Stimulated activated CD8-positive, alpha-beta memory T cell treated with anti-CD3 and anti-CD28 coated beads, Interleukin-15, amount 100 ng/mL, for 1 hour (primary cell): ENCODE measurements around the gene THSD7A.
"Not testable (repeated sequence)": the region's sequence is repeated elsewhere in the genome, so short reads cannot be mapped to it uniquely, and the experiment has no call there.

ENCODE experiments used
- DNase-seq: peaks from one replicate; pipeline ENCODE4 v3.0.0-alpha.2; 2020; ENCODE audit warnings: low read depth

Gene THSD7A

DNA sequence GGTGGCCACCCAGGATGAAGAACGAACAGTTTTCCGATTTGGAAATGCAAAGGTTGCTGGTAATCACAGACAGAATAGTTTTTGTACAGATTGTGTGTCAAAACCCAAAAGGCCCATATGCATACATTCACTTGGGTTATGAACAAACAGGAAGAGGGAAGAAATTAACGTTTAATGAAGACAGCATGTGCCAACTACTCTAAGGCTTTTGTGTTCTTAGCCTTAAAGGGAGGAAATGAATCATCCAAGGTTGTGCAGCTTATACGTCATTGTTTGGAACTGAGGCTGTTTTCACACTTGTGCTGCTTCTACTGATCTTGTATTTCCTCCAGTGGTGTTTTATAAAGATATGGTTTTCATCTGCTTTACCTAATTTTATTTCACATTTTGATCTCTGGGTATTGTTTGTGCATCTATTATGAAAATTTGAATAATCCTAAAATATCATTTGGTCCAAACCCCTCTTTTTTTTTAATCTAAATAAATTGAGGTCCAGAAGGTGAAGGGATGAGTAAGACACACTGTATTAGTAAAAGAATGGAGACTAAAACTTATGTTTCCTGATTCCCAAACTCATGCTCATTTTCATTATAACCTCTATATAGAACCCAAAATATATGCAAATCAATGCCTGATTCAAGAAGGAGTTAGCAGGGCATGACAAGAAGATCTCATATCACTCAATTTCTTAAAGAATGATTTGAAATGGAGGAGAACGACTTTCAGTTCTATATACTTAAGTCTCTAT, 373.1 kb downstream of the THSD7A start:
- no peak for DNase-seq

DNA sequence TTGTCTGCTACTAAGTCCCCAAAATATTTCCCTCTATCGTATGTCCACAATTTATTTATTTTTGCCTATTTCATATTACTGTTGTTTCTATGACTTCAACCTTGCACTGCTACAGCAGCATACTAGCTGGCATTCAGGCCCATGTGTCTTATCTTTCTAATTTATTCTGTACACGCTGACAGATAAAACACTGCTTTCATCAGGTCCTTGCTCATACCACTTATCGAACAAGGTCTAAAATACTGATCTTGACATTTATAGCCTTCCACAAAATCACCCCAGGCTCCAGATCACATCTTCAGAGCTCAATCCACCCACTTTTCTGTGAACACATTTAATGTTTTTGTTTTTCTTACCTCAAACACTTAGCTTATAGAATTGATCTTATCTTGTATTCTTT, 374.6 kb downstream of the THSD7A start:
- DNase-seq, result no peak

DNA sequence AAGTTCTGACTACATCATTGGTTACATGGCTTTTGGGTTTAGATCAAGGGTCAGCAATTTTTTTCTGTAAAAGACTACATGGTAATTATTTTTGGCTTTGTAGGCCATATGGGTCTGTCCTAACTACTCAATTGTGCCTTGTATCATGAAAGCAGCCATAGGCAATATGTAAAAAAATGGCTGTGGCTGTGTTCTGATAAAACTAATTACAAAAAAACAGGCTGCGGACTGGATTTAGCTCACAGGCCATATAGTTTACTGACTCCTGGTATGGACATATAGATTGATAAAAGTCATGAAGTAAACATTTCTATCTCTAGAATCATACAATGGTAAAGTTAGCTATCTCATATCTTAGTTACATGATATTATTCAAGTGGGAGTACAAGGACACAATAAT, 375.4 kb downstream of the THSD7A start:
- DNase-seq, result no peak

DNA sequence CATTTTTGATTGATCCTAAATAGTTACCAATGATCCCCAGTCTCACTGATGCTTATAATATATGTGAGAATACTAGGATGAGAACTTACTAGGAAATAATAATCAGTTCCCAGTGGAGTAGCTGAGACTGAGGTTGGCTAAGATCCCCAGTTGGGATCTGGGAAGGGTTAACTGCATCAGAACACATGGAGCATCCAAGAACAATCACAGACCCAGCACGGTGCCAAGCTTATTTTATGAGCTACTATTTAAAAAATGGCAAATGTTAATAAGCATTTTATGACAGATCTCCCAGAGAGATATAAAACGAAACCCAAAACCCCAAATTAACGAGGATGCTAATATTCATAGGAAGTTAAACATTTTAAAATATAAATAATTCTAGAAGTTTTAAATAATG, 379.5 kb downstream of the THSD7A start:
- DNase-seq, result no peak

DNA sequence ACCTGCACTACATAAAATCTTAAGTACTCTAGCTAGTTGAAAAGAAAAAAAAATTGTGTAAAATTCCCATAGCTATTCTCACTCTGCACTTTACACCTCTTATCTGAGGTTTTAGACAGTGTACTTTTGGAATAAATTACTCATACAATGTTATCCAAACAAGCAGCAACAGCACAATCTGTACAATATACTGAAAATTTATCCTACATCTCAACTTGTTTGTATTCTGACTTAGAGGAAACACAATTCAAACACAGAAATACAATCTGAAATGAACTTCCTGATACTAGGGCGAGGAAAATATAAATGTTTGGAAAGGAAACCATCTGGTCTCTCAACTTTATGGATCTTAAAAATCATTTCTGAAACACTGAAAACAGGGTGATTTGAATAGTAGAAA, 381.7 kb downstream of the THSD7A start:
- no peak for DNase-seq

DNA sequence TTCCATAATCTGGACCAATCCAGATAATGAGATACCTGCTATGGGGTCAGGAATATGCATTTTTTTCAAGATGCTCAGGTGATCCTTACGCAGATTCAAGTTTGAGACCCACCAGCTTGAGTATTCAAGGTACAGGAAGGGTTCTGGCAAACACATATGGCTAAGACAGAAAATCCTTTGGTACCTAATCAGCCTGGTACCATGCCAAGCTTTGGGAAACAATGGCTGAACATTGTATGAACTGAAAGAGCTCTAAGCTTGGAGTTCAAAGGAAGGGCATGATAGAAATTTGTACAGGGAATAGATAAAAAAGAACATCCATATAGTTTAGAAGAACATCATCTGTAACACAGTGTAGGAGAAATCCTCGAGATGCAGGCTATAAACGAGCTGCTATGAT, 382.7 kb downstream of the THSD7A start:
- DNase-seq, result no peak

DNA sequence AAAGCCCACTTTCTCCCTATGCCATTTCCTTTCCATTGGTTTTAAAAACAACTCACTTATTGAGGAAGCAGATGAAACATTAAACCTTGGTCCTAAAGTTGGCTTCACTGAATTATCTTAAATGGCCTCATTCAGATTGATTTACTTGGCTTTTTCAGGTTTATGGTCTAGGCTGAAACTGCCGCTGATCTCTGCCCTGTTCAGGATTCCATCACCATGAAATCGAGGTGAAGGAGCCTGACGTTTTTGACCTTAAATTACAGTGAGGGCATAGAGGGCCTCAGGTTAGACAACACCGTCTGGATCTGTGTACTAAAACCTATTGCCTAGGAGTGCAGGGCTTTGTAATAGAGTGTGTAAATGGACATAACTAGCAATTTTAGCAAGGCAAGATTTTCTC, 383.7 kb downstream of the THSD7A start:
- no peak for DNase-seq

DNA sequence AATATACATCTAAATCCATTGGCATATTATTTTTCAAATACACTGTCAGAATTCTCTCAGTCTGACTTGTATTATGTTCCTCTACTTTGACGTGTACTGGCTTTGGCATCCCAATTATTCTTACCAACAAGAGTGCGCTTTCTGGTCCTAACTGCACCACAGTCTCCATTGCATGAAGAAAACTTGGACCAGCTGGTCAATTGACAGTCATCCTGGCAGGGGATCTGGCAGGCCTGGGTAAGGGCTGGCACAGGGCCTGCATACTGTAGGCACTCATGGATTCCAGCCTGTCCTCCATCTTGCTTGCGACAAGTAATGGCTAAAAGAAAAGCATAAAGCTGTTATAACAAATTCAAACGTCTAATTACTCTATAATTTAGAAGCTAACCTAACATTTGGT, 384.9 kb downstream of the THSD7A start:
- DNase-seq, result no peak

DNA sequence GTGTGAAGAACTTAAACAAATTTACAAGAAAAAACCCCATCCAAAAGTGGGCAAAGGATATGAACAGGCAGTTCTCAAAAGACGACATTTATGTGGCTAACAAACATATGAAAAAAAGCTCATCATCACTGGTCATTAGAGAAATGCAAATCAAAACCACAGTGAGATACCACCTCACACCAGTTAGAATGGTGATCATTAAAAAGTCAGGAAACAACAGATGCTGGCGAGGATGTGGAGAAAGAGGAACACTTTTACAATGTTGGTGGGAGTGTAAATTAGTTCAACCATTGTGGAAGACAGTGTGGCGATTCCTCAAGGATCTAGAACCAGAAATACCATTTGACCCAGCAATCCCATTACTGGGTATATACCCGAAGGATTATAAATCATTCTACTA, 388.1 kb downstream of the THSD7A start:
- not testable (repeated sequence) for DNase-seq

DNA sequence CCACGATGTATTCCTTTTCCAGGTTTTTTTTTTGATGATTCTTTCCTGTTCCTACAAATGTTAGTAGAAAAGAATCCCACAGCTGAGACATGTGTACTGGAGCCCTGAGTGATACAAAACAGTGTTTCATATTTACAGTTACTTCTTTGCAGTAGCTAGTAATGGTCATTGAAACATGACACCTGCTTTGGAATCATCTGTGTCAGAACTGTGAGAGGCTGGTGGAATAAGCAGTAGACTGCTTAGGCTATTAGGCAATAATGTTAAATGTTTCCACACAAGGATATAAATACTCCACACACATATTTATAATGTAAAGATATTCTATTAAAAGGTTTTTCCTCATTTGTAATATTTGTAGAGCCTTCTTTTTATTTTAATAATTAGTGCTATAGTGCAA, 394.0 kb downstream of the THSD7A start:
- no peak for DNase-seq

DNA sequence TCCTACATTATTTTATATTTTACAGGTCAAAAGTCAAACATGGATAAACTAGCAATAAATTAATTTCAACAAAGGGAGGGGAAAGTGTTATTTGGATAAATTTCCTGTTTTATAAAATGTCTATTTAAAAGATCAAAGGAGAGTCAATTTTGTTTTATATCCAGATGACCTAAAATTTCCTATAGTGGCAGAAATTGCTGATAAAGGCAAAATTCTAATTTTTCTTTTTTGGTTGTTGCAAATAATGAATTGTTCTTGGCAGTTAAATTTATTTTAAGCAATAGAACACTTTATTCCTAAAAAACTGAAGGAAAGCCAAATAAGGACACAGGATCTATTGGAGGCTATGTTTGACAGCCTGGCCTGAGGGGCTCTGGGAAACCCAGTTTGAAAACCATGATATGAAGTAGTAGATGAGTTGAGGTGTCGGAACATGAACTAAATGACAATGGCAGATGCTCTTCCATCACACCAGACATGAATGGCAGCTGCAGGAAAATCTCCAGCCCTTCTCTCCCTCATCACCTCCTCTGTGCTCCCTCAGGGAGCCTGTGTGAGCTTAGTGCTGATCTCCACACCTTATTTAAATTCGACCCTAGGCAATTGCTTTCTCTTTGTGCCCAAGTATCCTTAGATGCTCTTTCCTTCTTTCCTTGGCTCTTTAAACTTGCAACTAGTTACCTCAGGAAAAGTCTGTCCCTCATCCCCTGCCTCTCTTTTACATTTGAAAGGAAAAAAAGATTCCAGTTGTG, 395.0 kb downstream of the THSD7A start:
- DNase-seq, result no peak

DNA sequence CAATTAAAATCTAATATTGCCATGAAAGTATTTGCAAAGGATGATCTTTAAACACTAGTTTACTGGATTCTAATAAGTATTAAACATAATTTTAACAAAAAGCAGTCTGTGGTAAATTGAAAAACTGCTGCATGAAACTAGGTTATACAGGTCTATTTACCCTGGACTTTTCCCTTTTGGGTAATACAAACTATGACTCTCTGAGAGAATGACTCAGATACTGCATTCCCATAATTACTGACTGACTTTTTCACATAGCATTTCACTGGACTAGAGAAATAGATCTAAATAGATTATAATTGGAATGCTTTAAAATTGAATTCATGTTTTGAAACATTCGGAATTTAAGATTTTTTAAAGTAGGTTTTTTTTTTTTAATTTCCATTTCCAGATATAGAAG, 395.7 kb downstream of the THSD7A start:
- DNase-seq, result no peak

DNA sequence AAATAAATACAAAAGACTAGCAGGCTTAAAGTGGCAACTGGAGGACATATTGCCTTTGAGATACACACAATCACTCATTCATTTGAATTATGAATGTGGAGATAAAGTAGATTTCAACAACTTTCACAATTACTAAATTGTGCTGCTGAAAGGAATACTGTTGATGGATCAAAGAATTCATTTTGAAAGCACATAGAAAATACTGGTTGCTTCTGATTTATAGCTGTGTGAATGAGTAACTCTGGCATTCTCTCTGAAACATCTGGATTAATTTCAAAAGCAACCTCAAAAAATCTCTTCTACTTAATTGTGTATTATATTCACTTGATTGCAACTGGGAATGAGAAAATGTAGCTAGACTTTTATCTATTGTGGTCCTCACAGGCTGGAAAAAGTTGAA, 397.6 kb downstream of the THSD7A start:
- DNase-seq, result no peak

DNA sequence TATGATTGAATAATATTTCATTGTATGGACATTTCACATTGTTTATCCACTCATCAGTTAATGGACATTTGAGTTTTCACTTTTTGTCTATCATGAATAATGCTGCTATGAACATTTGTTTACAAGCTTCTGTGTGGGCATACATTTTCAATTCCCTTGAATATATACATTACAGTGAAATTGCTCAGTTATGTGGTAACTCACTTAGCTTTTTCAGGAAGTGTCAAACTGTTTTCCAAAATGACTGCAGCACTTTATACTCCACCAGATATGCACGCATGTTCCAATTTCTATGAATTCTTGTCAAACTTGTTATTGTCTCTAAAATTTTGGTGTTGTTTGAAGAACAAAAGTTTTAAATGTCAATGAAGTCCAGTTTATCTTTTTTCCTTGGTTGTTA, 401.2 kb downstream of the THSD7A start:
- DNase-seq, result no peak

DNA sequence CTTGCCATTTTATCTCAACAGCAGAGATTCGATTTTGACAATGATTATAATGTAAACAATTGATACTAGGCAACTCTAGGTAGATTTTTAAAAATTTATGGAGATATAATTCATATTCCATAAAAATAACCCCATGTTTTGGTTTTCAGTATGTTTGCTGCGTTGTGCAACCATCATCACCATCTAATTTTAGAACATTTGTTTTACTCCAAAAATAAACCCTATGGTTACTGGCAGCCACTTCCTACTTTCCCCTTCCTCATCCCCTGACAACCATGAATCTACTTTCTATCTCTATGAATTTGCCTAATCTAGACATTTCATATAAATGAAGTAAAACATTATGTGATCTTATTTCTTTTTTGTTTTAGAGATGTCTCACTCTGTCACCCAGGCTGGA, 401.9 kb downstream of the THSD7A start:
- no peak for DNase-seq

DNA sequence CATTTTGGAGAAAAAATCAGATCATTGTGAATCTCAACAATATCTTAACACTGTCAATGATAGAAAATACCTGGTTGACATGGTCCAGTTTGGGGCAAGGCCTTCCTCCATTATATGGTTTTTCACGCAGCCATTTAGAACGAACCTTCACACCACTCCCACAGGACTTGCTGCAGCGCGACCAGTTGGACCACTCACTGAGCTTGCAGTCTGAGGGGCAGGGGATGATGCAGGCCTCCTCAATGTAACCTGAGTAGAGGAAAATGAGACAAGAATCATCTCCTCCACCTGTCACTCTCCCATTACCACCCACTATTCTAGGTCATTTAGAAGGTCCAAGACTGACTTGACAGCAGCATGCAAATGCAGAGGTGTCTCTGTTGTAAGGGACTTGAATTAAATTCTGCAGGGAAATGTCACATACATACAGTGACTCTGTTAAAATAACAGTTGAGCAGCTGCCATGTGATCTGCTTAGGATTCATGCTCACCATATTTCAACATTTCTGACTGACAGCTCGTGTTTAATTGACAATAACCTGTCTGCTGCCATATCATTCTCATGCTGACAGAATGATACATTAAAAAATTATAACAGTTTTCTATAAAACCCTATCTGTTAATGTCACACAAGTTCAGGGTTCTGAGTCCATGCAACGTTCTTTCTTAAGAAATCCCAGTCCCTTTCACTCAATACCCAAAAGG, 403.0 kb downstream of the THSD7A start:
- DNase-seq, result no peak

DNA sequence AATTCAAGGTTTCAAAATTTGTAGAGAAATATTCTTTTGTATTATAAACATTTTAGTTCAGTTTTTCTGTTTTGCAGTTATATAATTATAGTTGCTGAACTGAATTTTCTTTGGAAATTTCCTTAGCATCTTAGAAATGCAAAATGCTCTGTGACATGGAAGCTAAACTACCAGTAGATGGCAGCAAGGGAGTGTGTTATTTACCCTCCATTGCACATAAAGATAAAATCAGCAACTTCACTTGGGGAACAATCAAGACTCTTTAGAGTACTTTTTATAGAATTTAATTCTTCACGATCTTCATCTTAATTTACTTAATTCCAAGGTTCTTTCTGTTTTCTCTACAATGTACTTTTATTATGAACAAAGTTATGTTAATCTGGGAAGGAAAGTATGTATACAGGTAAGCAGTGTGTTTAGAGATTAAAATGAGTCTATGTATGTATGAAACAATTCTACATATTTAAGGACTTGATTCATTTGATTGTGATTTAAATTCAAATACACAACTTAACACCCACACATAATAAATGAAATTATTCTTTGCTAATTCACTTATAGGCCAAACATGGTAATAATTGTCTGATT, 404.2 kb downstream of the THSD7A start:
- DNase-seq, result no peak

DNA sequence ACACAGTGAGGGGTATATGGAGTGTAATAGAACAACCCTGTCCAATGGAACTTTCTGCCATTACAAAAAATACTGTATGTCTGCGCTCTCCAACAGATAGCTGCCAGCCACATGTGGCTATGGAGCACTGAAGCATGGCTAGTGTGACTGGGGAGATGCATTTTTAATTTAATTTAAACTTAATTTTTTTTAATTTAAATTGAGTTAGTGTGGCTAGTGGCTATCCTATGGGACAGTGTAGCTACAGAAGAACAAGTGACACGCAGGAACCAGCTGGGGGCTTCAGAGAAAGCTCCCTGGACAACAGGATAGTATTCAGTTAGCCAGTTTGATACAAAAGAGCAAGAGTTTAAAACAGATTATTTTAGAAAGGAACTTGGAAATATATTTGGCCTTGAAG, 408.0 kb downstream of the THSD7A start:
- no peak for DNase-seq

DNA sequence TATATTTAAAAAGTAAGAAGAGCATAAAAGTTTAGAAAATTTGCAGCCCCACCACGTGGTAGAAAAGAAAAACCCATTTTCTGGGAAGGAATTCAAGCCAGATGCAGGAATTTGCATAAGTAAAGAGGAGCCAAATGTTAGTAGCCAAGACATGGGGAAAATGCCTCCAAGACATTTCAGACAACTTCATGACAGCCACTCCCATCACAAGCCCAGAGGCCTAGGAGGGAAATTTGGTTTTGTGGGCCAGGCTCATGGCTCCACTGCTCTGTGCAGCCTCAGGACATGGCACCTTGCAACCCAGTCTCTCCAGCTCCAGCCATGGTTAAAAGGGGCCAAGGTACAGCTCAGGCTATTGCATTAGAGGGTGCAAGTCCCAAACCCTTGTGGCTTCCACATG, 411.9 kb downstream of the THSD7A start:
- DNase-seq, result no peak

DNA sequence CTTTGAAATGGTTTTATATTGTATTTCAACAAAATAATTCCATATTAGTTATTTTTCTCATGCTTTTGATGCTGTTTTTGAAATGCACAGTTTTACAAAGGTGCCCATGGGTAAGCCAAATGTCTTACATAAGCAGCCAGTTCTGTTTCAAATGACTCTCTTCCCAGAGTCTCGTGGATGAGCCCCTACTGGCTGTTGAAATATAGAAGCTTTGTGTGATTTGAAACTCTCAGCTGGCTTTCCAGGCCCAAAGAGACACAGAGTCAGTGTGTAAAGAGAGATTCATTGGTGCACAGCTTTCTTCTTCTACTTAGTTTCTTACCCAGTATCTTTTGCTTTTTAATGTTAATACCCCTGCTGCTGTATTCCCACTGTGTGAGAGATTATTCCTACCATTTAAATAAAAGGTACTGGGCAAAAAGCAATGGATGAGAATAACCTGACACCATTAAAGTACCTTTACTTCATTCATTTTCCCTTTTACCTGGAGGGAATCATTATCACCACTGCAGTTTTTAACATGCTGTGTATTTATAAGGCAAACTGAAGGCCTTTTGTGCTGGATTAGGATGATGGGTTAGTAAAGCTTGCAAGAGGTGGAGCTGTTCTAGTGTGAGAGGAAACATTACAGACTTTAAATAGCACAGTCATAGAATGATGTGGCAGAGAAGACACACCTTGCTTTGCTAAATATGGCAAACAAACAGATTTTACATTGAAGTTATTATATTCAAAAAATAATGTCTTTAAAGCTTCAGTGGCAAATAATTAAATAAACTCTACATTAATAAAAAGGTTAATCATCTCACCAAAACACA, 415.1 kb downstream of the THSD7A start:
- DNase-seq, result no peak

DNA sequence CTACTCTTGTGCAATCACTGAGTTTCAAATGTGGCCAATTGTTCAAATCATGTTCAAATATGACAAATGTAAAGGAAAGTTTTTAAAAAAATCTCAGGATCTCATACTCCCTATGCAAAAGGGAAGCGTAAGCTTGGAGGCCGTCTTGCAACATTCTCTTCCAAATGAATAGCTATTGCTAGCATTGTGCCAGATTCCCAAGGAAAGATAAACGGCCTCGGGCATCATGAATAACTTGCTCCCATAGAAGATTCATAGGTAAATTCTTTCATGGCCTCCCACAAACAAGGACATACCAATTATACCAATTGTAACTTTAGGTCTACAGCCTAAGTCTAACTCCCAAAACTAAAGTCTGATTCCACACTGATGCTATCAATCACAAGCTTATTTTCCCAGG, 416.9 kb downstream of the THSD7A start:
- DNase-seq, result no peak

DNA sequence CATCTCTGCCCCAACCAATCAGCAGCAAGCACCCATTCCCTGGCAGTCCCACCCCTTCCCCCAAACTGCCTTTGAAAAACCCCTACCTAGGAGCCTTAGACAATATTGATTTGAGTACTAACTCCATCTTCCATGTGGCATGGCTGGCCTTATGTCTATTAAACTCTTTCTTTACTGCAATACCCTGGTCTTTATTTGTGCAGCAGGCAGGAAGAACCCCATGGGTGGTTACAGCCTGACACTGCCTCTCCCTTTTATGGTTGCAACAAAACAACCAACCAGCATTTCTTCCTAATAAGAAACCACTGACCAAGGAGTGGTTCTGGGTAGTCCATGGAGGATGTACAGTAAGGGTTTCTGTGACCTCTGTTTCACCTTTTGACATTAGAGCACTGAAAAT, 418.1 kb downstream of the THSD7A start:
- DNase-seq, result no peak
